Neuronal stem cell (in vitro differentiated cells): ENCODE results near the gene PKD2L2.

Experiments
- DNase-seq: peaks from one replicate; pipeline ENCODE4 v3.0.0-alpha.2; 2013; ENCODE audit warnings: low spot score
- H2AFZ ChIP-seq: one replicate; pipeline ENCODE4 v1.6.1; 2013; ENCODE audit warnings: mild to moderate bottlenecking, low read length, inconsistent platforms
- H2AK5ac ChIP-seq: 2 replicates; pipeline ENCODE4 v1.6.1; 2013; ENCODE audit warnings: low read depth, mild to moderate bottlenecking, inconsistent platforms, low read length, moderate library complexity, mixed read lengths
- H2BK120ac ChIP-seq: 2 replicates; pipeline ENCODE4 v1.6.1; 2013; ENCODE audit warnings: low read depth, mild to moderate bottlenecking, inconsistent platforms, low read length, moderate library complexity, mixed read lengths
- H2BK12ac ChIP-seq: one replicate; pipeline ENCODE4 v1.6.1; 2013; ENCODE audit warnings: low read length, inconsistent platforms
- H2BK15ac ChIP-seq: 2 replicates; pipeline ENCODE4 v1.6.1; 2013; ENCODE audit warnings: mild to moderate bottlenecking, low read length, inconsistent platforms, mixed read lengths
- H2BK5ac ChIP-seq: one replicate; pipeline ENCODE4 v1.6.1; 2013; ENCODE audit warnings: inconsistent platforms, mild to moderate bottlenecking, low read length, moderate library complexity
- H3K14ac ChIP-seq: one replicate; pipeline ENCODE4 v1.6.1; 2013; ENCODE audit warnings: low read length, inconsistent platforms
- H3K18ac ChIP-seq: 2 replicates; pipeline ENCODE4 v1.6.1; 2013; ENCODE audit warnings: low read length, inconsistent platforms
- H3K23ac ChIP-seq: 2 replicates; pipeline ENCODE4 v1.6.1; 2013; ENCODE audit warnings: low read depth, mild to moderate bottlenecking, mixed read lengths, low read length, inconsistent platforms; ENCODE audit not compliant: poor library complexity
- H3K27ac ChIP-seq: replicated peaks from 3 replicates; pipeline ENCODE4 v1.5.1; 2013; ENCODE audit warnings: low read length, inconsistent platforms
- H3K27me3 ChIP-seq, 3 experiments: 2 replicates each; pipeline ENCODE4 v1.6.1; 2013; ENCODE audit warnings: low read length in 3 of 3, mild to moderate bottlenecking in 2 of 3, inconsistent platforms in 1 of 3, low read depth in 1 of 3, mixed read lengths in 1 of 3, moderate library complexity in 1 of 3; ENCODE audit not compliant: control insufficient read depth in 3 of 3, insufficient read depth in 3 of 3
- H3K36me3 ChIP-seq, 2 donors: replicated peaks in 1 of 2; 2 replicates each; pipeline ENCODE4 v1.6.1; 2013; ENCODE audit warnings: low read length in 2 of 2; ENCODE audit not compliant: control insufficient read depth in 2 of 2, insufficient read depth in 2 of 2
- H3K4ac ChIP-seq: 2 replicates; pipeline ENCODE4 v1.6.1; 2013; ENCODE audit warnings: inconsistent platforms, mild to moderate bottlenecking, low read length, moderate library complexity
- H3K4me1 ChIP-seq, 2 donors: 1 replicate in 1 of 2; 2 replicates in 1 of 2; pipeline ENCODE4 v1.6.1; 2013; ENCODE audit warnings: low read length in 2 of 2, low read depth in 1 of 2; ENCODE audit not compliant: control insufficient read depth in 2 of 2, insufficient read depth in 1 of 2
- H3K4me2 ChIP-seq: one replicate; pipeline ENCODE4 v1.6.1; 2013; ENCODE audit warnings: mild to moderate bottlenecking, low read length, inconsistent platforms; ENCODE audit not compliant: insufficient read depth, poor library complexity, severe bottlenecking
- H3K4me3 ChIP-seq, 2 donors: 2 replicates each; pipeline ENCODE4 v1.5.1; 2013; ENCODE audit warnings: low read length in 2 of 2, mild to moderate bottlenecking in 2 of 2, inconsistent platforms in 1 of 2, moderate library complexity in 1 of 2
- H3K79me1 ChIP-seq: one replicate; pipeline ENCODE4 v1.6.1; 2013; ENCODE audit warnings: low read depth, mild to moderate bottlenecking, inconsistent platforms, low read length, moderate library complexity
- H3K9ac ChIP-seq: one replicate; pipeline ENCODE4 v1.6.1; 2013; ENCODE audit warnings: mild to moderate bottlenecking, low read depth, low read length, inconsistent platforms; ENCODE audit not compliant: poor library complexity
- H3K9me3 ChIP-seq, 2 donors: replicated peaks in 1 of 2; 2 replicates each; pipeline versions ENCODE3 to v1.6.1; 2013; ENCODE audit warnings: low read length in 2 of 2, mild to moderate bottlenecking in 2 of 2, inconsistent platforms in 1 of 2, low read depth in 1 of 2, mixed read lengths in 1 of 2, moderate library complexity in 1 of 2; ENCODE audit not compliant: control insufficient read depth in 2 of 2, insufficient read depth in 1 of 2
- H4K8ac ChIP-seq: one replicate; pipeline ENCODE4 v1.6.1; 2013; ENCODE audit warnings: low read depth, mild to moderate bottlenecking, inconsistent platforms, low read length, moderate library complexity
- H4K91ac ChIP-seq: one replicate; pipeline ENCODE4 v1.6.1; 2013; ENCODE audit warnings: low read length, low read depth, mild to moderate bottlenecking, inconsistent platforms; ENCODE audit not compliant: poor library complexity
- WGBS, 2 donors: extraction: QIAGEN DNeasy Blood & Tissue Kit; methylation state at CpG; one replicate each; pipeline ENCODE4 v1.1.7; 2013; ENCODE audit warnings: missing lambda C conversion rate in 2 of 2, mixed read lengths in 1 of 2; ENCODE audit not compliant: insufficient read length in 2 of 2, insufficient replicate concordance in 1 of 2; ENCODE audit errors: extremely low coverage in 2 of 2; 5-methylcytosine and 5-hydroxymethylcytosine counted together

Gene PKD2L2

GRCh38 chr5:137914758-137915157 lies 25.5 kb downstream of the PKD2L2 start:
- no peak for DNase-seq
- no peak overlapping the region for H4K91ac ChIP-seq
- H3K27ac ChIP-seq: no peak overlapping the region
- peaks cover 0 to 8% of the 10 kb centered on the region in 2 donors for H3K9me3 ChIP-seq
- H3K27me3 ChIP-seq: no peaks in the 10 kb centered on the region
- no peak overlapping the region for H2BK5ac ChIP-seq
- H3K18ac ChIP-seq: no peak overlapping the region
- no peak overlapping the region for H2BK120ac ChIP-seq
- H3K4ac ChIP-seq: no peak overlapping the region
- no peak overlapping the region for H2BK12ac ChIP-seq
- H3K36me3 ChIP-seq: no peaks in the 10 kb centered on the region
- no peak overlapping the region for H2BK15ac ChIP-seq
- H2AK5ac ChIP-seq: no peak overlapping the region
- no peaks in the 10 kb centered on the region for H3K4me1 ChIP-seq
- no peak overlapping the region for H4K8ac ChIP-seq
- no peaks in the 10 kb centered on the region for H3K79me1 ChIP-seq
- H3K4me3 ChIP-seq: no peak overlapping the region
- no peak overlapping the region for H3K23ac ChIP-seq
- no peak overlapping the region for H3K9ac ChIP-seq
- no peak overlapping the region for H3K4me2 ChIP-seq
- WGBS, 2 donors: no CpG with 5 or more reads among the region's 2 CpGs
- H2AFZ ChIP-seq: no peak overlapping the region
- no peak overlapping the region for H3K14ac ChIP-seq

- H3K14ac ChIP-seq: no peak overlapping the region
- WGBS, 2 donors: no CpG with 5 or more reads among the region's 1 CpG
- H3K4me3 ChIP-seq: no peak overlapping the region
Measured at GRCh38 chr5:137916923-137917322, 27.7 kb downstream of the PKD2L2 start.

DNA sequence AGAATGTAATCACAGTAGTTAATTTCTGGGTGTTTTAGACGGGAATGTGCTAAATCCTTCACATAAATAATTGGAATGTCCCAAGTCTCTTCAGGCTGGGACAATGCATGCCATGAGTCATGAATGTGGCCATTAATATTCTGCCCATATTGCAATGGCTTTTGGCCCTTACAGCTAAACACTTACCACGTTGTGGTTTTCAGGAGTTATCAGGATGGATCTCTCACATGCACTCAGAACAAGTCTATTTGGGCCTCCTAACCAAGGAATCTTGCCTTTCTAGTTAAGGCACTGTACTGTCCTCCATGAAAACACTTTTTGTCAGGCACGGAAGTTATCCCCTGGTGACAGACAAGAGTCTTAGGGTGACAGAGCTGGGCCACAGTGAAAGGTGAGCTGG lies 32.7 kb downstream of the PKD2L2 start:
- DNase-seq: no peak

More at GRCh38 chr5:137916923-137917322, 27.7 kb downstream of the PKD2L2 start:
- no peaks in the 10 kb centered on the region for H3K4me1 ChIP-seq
- no peak overlapping the region for H3K18ac ChIP-seq
- H3K9ac ChIP-seq: no peak overlapping the region
- no peak overlapping the region for H3K23ac ChIP-seq
- no peak overlapping the region for H2BK5ac ChIP-seq
- no peak overlapping the region for H2AFZ ChIP-seq
- H2BK120ac ChIP-seq: no peak overlapping the region
- no peak overlapping the region for H2BK15ac ChIP-seq
- no peak overlapping the region for H3K27ac ChIP-seq
- H3K27me3 ChIP-seq: no peaks in the 10 kb centered on the region
- H2BK12ac ChIP-seq: no peak overlapping the region
- no peak overlapping the region for H2AK5ac ChIP-seq
- no peak overlapping the region for H4K91ac ChIP-seq
- H3K36me3 ChIP-seq: no peaks in the 10 kb centered on the region
- H3K4ac ChIP-seq: no peak overlapping the region
- no peak for DNase-seq
- H3K79me1 ChIP-seq: no peaks in the 10 kb centered on the region
- H4K8ac ChIP-seq: no peak overlapping the region
- H3K9me3 ChIP-seq: peaks cover 0 to 8% of the 10 kb centered on the region in 2 donors
- no peak overlapping the region for H3K4me2 ChIP-seq

DNA sequence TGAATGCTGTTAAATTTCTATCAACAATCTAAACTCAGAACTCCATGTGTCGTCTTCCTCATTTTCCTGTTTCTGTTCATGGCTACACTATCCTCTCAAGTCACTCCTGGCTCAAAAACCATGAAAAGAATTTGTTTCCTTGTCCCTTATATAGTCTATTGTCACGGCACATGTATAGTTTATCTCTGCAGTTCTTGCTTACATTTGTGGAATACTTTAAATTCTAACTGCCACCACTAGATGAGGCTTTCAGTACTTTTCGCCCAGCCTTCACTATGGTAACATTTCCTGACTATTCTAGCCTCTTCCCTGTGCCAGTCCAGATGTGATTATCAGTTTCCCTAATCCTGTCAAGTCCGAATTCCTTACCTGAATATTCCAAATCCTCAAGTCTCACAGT lies 34.6 kb downstream of the PKD2L2 start:
- Histone ChIP-seq H2AK5ac (no peak overlapping the region), H3K23ac (no peak overlapping the region), H3K9me3 (no peaks in the 10 kb centered on the region), H2BK5ac (no peak overlapping the region), H2AFZ (no peak overlapping the region), H3K4me3 (no peak overlapping the region), H3K36me3 (peaks cover 0 to 8% of the 10 kb centered on the region in 2 donors), H3K79me1 (no peaks in the 10 kb centered on the region), H3K18ac (no peak overlapping the region), H3K27me3 (no peaks in the 10 kb centered on the region), H2BK15ac (no peak overlapping the region), H2BK12ac (no peak overlapping the region), H4K8ac (no peak overlapping the region), H3K4me1 (no peaks in the 10 kb centered on the region), H3K9ac (no peak overlapping the region), H4K91ac (no peak overlapping the region), H2BK120ac (no peak overlapping the region), H3K4ac (no peak overlapping the region), H3K4me2 (no peak overlapping the region), H3K14ac (no peak overlapping the region), H3K27ac (no peak overlapping the region)
- no peak for DNase-seq
- no CpG with 5 or more reads among the region's 4 CpGs for WGBS, 2 donors

More for the DNA sequence above, 32.7 kb downstream of the PKD2L2 start:
- Histone ChIP-seq H4K8ac (no peak overlapping the region), H2BK120ac (no peak overlapping the region), H3K9me3 (peaks cover 0 to 5% of the 10 kb centered on the region in 2 donors), H3K27me3 (no peaks in the 10 kb centered on the region), H3K23ac (no peak overlapping the region), H2BK15ac (no peak overlapping the region), H3K14ac (no peak overlapping the region), H3K36me3 (no peaks in the 10 kb centered on the region), H2BK5ac (no peak overlapping the region), H2BK12ac (no peak overlapping the region), H3K79me1 (no peaks in the 10 kb centered on the region), H3K9ac (no peak overlapping the region), H3K18ac (no peak overlapping the region), H3K4me1 (no peaks in the 10 kb centered on the region), H3K4ac (no peak overlapping the region), H4K91ac (no peak overlapping the region), H3K4me2 (no peak overlapping the region), H2AK5ac (no peak overlapping the region), H3K4me3 (no peak overlapping the region), H3K27ac (no peak overlapping the region), H2AFZ (no peak overlapping the region)
- no CpG with 5 or more reads among the region's 3 CpGs for WGBS, 2 donors
